ENCODE measurements around the gene MARCHF10. TPM values are rescaled to one million over a fixed set of nuclear protein-coding genes. Genes with fewer than 3 reads are reported as not detected.

Gene MARCHF10
- total and polyA plus RNA-seq, 2 of the 13 experiments (the other 11 are each of a cell fraction or from before 2014, with no cell fraction given): not detected

GRCh38 chr17:62793919-62794665, 14.0 kb downstream of the MARCHF10 start:
- Histone ChIP-seq H2AFZ (ENCODE audit: low read length) (no peak overlapping the region), H3K4me1 (ENCODE audit: insufficient read depth, low read length) (no peaks in the 10 kb centered on the region; the same call in 1 of the 2 replicates), H3K27ac (ENCODE audit: extremely low read length, insufficient read depth, low read length) (no peak overlapping the region), H3K4me3 (replicated peaks in 1 of 3; ENCODE audit: insufficient read depth in 1 of 3, low read depth in 2 of 3, low read length in 3 of 3) (no peak overlapping the region), H3K36me3 (replicated peaks in 1 of 2; ENCODE audit: control insufficient read depth in 1 of 2, insufficient read depth in 2 of 2, low read length in 2 of 2) (no peaks in the 10 kb centered on the region), H4K20me1 (ENCODE audit: insufficient read depth, low read length) (no peaks in the 10 kb centered on the region), H3K79me2 (ENCODE audit: insufficient read depth, low read length) (no peaks in the 10 kb centered on the region), H3K27me3 (ENCODE audit: control insufficient read depth in 1 of 2, insufficient read depth in 2 of 2, low read length in 2 of 2) (peaks cover 2 to 24% of the 10 kb centered on the region in 2 experiments; a peak in 4 of 5 replicates), H3K9ac (ENCODE audit: insufficient read depth, low read depth, low read length) (no peak overlapping the region), H3K4me2 (ENCODE audit: low read depth, low read length) (no peak overlapping the region), H3K9me3 (ENCODE audit: low read length) (no peaks in the 10 kb centered on the region)
- TF ChIP-seq RFXAP (CRISPR knock-in tag; IDR thresholded peaks at IDR 0.05; ENCODE audit: borderline replicate concordance) (no peak), ZBTB2 (CRISPR knock-in tag; IDR thresholded peaks at IDR 0.05; ENCODE audit: low read depth) (no peak), ZNF10 (CRISPR knock-in tag; IDR thresholded peaks at IDR 0.05; ENCODE audit: borderline replicate concordance, low read depth) (no peak), IKZF5 (CRISPR knock-in tag; IDR thresholded peaks at IDR 0.05) (no peak), MAF1 (CRISPR knock-in tag; IDR thresholded peaks at IDR 0.05; ENCODE audit: borderline replicate concordance) (no peak), ZNF484 (CRISPR knock-in tag; IDR thresholded peaks at IDR 0.05; ENCODE audit: borderline replicate concordance, low read depth) (no peak), SRSF1 (optimal IDR thresholded peaks at IDR 0.05; ENCODE audit: low read depth, low read length) (no peak), ZNF704 (CRISPR knock-in tag; IDR thresholded peaks at IDR 0.05; ENCODE audit: borderline replicate concordance) (no peak), PAF1 (CRISPR knock-in tag; IDR thresholded peaks at IDR 0.05) (no peak), JDP2 (CRISPR knock-in tag; IDR thresholded peaks at IDR 0.05; ENCODE audit: borderline replicate concordance) (no peak), ZNF558 (CRISPR knock-in tag; IDR thresholded peaks at IDR 0.05; ENCODE audit: borderline replicate concordance) (no peak), ZNF264 (CRISPR knock-in tag; IDR thresholded peaks at IDR 0.05) (no peak), ZSCAN20 (CRISPR knock-in tag; IDR thresholded peaks at IDR 0.05; ENCODE audit: borderline replicate concordance) (no peak), ZNF546 (CRISPR knock-in tag; conservative IDR thresholded peaks at IDR 0.05) (no peak), NCOR1 (IDR thresholded peaks at IDR 0.05; ENCODE audit: borderline replicate concordance, low read length) (no peak), CEBPG (CRISPR knock-in tag; IDR thresholded peaks at IDR 0.05) (no peak), KDM6A (CRISPR knock-in tag; IDR thresholded peaks at IDR 0.05; ENCODE audit: low read depth) (no peak), LRRFIP1 (CRISPR knock-in tag; conservative IDR thresholded peaks at IDR 0.05) (no peak)
- ChIA-PET CTCF (ENCODE audit: low intra/inter-chr PET ratio, low total read pairs) (no interaction called here), POLR2A (no interaction called here)
- in situ Hi-C loops (cut with HindIII; ENCODE audit: extremely low pct_ligation_motif_present, low pct_unique_long_range_greater_than_20kb) (no loop called here), intact Hi-C loops (cut with micrococcal nuclease; ENCODE audit: unreplicated experiment) (no loop called here)
- FAIRE-seq (no peak), ATAC-seq (no peak), DNase-seq (ENCODE audit: low spot score) (no peak)
- BruUV-seq (replicated peaks): no TSS peak
- 2% methylated on average over 3 of the region's 3 CpGs for WGBS (ENCODE audit: low lambda C conversion rate)
